RCC 7860 (cell line): ENCODE data around the gene GPATCH1.
A peak's percentile ranks its signal among the peaks of the same experiment; 100 is the strongest.
"Not testable (repeated sequence)": the region's sequence is repeated elsewhere in the genome, so short reads cannot be mapped to it uniquely, and the experiment has no call there.

Experiments
- DNase-seq: peaks from one replicate; pipeline ENCODE4 v3.0.0-alpha.2; 2015; ENCODE audit warnings: low spot score
- FAIRE-seq: peaks from 2 replicates; lab custom pipeline; 2012; peaks lifted over from hg19 to GRCh38; lab: Jason Lieb, UNC

Gene GPATCH1

GRCh38 chr19:33080761-33081681 is at the start of gene GPATCH1:
Gene GPATCH1, plus strand, starts transcription at chr19:33081181. Its CDS starts 13 bp downstream, at chr19:33081194.
- DNase-seq (peak; percentile 66), FAIRE-seq (no peak)

DNA sequence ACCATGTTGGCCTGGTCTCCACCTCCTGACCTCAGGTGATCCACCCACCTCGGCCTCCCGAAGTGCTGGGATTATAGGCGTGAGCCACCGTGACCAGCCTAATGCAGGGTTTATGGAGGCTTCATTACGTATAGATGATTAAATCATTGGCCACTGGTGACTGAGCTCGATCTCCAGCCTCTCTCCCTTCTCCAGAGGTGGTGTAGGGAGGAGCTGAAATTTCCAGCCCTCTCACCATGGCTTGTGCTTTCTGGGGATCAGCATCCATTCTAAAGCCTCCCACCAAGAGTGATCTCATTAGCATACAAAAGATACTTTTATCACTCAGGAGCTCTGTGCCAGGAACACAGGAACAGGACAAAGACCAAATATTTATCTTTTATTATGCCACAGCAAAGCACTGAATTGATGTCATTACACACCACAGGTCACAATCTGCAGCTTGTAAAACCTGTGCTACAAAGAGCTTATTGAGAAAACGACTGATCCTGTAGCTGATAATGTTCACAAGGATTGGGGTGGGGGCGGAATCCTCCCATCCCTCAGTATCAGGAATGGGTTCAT is 48.7 kb upstream of the GPATCH1 start:
- FAIRE-seq (no peak), DNase-seq (no peak)

GRCh38 chr19:33035461-33035860 is 45.5 kb upstream of the GPATCH1 start:
- FAIRE-seq (no peak), DNase-seq (no peak)

DNA sequence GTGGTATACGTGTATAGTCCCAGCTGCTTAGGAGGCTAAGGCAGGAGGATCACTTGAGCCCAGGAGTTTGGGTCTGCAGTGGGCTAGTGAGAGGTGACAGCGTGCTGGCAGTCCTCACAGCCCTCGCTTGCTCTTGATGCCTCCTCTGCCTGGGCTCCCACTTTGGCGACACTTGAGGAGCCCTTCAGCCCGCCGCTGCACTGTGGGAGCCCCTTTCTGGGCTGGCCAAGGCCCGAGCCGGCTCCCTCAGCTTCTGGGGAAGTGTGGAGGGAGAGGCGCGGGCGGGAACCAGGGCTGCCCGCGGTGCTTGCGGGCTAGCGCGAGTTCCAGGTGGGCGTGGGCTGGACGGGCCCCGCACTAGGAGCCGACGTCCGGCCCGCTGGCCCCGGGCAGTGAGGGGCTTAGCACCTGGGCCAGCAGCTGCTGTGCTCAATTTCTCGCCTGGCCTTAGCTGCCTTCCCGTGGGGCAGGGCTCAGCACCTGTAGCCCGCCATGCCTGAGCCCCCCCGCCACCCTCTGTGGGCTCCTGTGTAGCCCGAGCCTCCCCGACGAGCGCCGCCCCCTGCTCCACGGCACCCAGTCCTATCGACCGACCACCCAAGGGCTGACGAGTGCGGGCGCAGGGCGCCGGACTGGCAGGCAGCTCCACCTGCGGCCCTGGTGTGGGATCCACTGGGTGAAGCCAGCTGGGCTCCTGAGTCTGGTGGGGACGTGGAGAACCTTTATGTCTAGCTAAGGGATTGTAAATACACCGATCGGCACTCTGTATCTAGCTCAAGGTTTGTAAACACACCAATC is 44.4 kb upstream of the GPATCH1 start:
- not testable (repeated sequence) for FAIRE-seq, DNase-seq

- not testable (repeated sequence) for DNase-seq, FAIRE-seq
These were observed 43.6 kb upstream of the GPATCH1 start for GRCh38 chr19:33037168-33038025.

DNA sequence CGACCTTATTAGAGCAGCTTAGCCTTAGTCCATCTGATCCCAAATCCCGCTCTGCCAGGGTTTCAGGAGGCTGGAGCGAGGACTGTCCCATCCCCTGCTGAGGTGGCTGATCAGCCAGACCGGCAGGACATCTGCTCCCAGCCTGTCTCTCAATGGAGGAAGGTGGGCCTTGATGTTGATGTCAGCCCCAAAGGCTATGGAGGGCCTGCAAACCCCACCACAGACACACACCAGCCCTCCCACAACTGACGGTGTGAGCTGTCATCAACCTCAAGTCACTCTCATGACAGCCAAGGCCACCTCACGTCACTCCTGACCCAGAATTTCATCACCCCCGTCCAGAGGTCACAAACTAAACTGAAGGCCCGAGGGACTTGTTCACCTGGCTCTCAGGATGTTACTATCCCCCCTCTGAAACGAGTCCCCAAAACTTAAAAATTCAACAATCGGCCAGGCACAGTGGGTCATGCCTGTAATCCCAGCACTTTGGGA is 41.8 kb upstream of the GPATCH1 start:
- FAIRE-seq (no peak), DNase-seq (no peak)

- FAIRE-seq (no peak), DNase-seq (no peak)
These were observed 41.2 kb upstream of the GPATCH1 start for GRCh38 chr19:33039815-33040214.

DNA sequence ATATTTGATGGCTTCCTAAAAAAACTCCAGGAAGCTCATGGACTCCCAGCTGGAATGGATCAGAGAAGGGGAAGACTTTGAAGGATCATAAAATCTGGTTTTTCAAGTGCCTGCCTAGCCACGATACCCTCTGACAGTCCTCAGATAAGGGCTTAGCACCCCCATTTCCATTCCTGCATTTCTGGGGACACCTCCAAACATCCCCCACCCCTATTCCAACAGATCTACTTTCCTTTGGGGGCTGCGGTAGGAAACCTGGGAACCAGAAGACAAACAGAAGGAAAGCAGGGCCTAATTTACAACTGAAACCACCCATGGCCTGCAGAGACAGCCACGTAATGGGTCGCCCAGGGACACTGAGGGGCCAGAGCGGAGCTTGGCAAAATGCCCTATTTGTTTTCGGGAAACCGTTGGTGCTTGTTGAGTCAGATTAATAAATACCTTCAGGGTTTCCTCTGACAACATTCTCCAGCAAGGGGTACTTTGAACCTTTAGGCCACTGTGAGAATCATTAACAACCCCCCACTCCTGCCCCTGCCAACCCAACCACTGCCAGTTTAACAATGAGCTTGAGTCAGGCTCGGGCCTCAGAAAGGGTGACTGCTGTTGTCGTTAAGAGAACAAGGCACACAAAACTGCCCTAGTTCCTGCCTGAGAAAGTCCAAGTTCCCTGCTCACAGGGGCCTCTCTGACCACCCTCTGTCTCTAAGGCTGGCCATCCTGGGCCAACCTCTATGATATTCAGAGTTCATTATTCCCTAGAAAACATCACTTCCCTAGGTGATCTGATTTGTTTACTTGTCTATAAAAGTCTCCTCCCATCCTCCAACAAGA is 39.8 kb upstream of the GPATCH1 start:
- peak; percentile 95 for FAIRE-seq
- peak; percentile 95 for DNase-seq

- not testable (repeated sequence) for FAIRE-seq, DNase-seq
These were observed 39.2 kb upstream of the GPATCH1 start for GRCh38 chr19:33041828-33042160.

DNA sequence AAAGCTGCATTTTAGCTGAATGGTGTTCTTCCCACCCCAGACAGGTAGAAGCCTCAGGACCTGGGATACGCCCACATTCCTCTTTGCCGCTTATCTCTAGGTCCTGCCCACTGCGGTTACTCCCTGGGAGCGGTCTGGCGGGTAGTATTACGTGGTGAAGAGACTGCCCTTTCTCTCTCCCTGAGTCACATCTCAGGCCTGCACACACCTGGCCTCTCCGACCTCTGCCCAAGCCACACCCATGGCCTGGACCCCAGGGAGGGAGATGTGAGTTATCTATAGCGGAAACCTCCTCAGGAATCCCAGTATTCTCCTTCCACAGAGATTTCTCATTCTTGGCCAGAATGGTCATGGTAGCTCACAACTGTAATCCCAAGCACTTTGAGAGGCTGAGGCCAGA is 33.6 kb upstream of the GPATCH1 start:
- DNase-seq (no peak), FAIRE-seq (no peak)

DNA sequence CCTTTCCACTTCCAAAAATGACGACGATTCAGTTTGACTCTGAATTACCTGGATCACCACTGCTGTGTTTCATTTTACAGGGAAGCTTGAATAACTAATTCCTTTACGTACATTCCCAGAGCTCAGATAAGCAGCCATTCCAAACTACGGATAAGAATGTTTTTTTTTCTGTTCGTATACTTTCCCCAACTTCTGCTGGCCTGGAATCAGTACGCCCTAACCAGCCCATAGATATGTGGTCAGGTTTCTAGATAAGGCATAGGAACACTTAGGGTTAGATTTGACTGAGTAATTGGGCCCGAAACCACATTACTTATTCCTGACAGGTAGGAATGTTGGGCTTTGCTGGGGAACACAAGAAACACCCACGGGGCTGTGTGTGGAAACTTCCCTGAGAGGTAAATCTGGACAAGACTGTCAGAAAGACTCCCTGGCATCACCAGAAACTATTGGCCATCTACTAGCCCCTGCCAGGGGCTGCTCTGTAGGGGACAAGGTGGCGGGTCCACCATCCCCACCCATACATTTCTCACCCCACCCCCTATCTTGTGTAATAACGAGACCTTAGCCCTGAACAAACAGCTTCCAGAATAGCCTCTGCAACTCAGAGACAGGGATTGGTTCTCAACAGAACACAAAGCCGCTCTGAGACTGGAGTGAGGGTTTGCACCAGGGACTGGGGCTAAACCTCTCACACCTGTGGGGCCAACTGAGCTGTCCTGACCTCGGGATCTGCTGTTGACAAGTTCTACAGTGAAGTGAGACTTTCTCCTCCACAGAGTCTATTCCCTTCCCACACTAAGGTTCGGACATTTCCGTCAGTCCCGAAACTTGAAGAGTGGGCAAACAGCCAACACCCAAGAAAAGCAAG is 31.9 kb upstream of the GPATCH1 start:
- DNase-seq = peak; percentile 37
- peak; percentile 76 for FAIRE-seq

- DNase-seq = no peak
- FAIRE-seq = no peak
These were observed 30.9 kb upstream of the GPATCH1 start for GRCh38 chr19:33050110-33050509.

GRCh38 chr19:33052352-33052972 is 28.5 kb upstream of the GPATCH1 start:
- FAIRE-seq = no peak
- DNase-seq = no peak

- DNase-seq = no peak
- FAIRE-seq = no peak
These were observed 26.4 kb upstream of the GPATCH1 start for GRCh38 chr19:33054623-33055022.

DNA sequence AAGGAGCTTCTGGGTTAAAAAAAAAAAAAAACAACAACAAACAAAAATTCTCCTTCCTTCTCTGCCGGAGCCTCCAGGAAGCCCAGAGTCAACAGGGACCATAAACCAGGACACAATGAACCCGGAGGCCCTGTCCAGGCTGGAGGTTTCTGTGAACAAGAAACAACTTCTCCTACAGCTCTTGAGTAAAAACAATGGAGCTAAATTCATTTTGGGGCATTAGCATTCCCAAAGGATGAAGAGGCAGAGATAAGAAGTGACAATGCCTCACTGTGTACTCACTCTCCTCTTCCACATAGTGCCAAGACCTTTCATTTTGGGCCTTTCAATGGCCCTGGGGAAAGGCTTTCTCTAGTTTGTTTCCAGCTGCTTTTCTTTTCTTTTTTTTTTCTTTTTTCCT is 25.3 kb upstream of the GPATCH1 start:
- FAIRE-seq (no peak), DNase-seq (no peak)

DNA sequence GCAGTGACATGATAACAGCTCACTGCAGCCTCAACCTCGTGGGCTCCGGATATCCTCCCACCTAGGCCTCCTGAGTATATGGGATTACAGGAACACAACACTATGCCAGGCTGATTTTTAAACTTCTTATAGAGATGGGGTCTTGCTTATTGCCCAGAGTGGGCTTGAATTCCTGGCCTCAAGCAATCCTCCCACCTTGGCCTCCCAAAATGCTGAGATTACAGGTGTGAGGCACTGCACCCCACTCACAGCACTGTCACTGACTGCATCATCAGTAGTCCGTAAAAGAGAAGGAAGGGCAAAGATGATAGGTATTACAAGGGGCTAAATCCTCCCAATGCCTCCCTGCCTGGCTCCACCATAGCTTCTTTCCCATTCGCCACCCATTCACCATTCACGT is 20.4 kb upstream of the GPATCH1 start:
- FAIRE-seq (no peak), DNase-seq (no peak)

GRCh38 chr19:33062902-33063301 is 18.1 kb upstream of the GPATCH1 start:
- FAIRE-seq (no peak), DNase-seq (no peak)

DNA sequence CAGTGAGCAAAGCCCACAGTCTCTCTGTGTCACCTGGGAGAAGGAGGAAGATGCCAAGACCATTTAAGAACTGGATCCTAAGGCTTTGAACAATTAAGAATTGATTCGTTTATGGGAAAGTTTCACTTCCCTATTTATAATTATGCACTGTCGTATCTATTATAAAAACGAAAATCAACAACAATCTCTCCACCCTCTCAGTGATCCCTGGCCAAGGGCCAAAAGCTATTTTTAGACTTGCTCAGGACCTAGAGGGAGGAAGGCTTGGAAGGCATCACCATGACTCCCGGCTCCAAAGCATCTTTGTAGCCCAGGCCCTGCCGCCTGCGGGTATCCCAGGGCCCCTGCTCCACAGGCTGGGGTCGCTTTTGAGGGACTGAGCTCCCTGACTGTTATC is 17.6 kb upstream of the GPATCH1 start:
- peak; percentile 10 for DNase-seq

More for the DNA sequence above, 17.6 kb upstream of the GPATCH1 start:
- no peak for FAIRE-seq
